DND-41 (cell line): ENCODE measurements around the gene KRTAP5-9.
"Not testable (repeated sequence)": the region's sequence is repeated elsewhere in the genome, so short reads cannot be mapped to it uniquely, and the experiment has no call there.

Source experiments
- ATAC-seq: fragments of 200-7000 bp; cut with Tn5 transposase; 3 replicates; pipeline ENCODE4 v1.9.1; 2021; ENCODE audit warnings: low read depth; ENCODE audit not compliant: insufficient read depth
- DNase-seq: peaks from one replicate; pipeline ENCODE4 v3.0.0-alpha.2; 2020
- H2AFZ ChIP-seq: 2 replicates; pipeline ENCODE4 v1.6.0; 2012; ENCODE audit warnings: low read depth, low read length
- H3K27ac ChIP-seq: 2 replicates; pipeline ENCODE4 v1.5.1; 2012; ENCODE audit warnings: low read length, inconsistent platforms
- H3K27me3 ChIP-seq: fragments of 200-600 bp; sonication (generic); 2 replicates; pipeline ENCODE4 v1.6.0; 2012; ENCODE audit warnings: low read length, mild to moderate bottlenecking, inconsistent platforms; ENCODE audit not compliant: insufficient read depth, poor library complexity
- H3K36me3 ChIP-seq: 2 replicates; pipeline ENCODE4 v1.5.1; 2012; ENCODE audit warnings: low read length, inconsistent platforms; ENCODE audit not compliant: insufficient read depth
- H3K4me1 ChIP-seq: 2 replicates; pipeline ENCODE4 v1.5.1; 2012; ENCODE audit warnings: mild to moderate bottlenecking, low read length; ENCODE audit not compliant: insufficient read depth
- H3K4me2 ChIP-seq: 2 replicates; pipeline ENCODE4 v1.6.0; 2012; ENCODE audit warnings: mild to moderate bottlenecking, moderate library complexity, low read length, inconsistent platforms; ENCODE audit not compliant: insufficient read depth
- H3K4me3 ChIP-seq, 2 experiments: fragments of 200-600 bp in 1 of 2; shearing (Covaris generic) in 1 of 2; 2 replicates each; pipeline ENCODE4 v1.5.1; 2012 to 2016; ENCODE audit warnings: inconsistent platforms in 2 of 2, low read length in 2 of 2, mild to moderate bottlenecking in 2 of 2, low read depth in 1 of 2, moderate library complexity in 1 of 2
- H3K79me2 ChIP-seq: 2 replicates; pipeline ENCODE4 v1.6.0; 2012; ENCODE audit warnings: low read length, inconsistent platforms; ENCODE audit not compliant: insufficient read depth
- H3K9ac ChIP-seq: 2 replicates; pipeline ENCODE4 v1.6.0; 2012; ENCODE audit warnings: low read depth, mild to moderate bottlenecking, inconsistent platforms, low read length, moderate library complexity
- H3K9me3 ChIP-seq: 2 replicates; pipeline ENCODE4 v1.5.1; 2012; ENCODE audit warnings: low read length, moderate library complexity, mild to moderate bottlenecking, inconsistent platforms; ENCODE audit not compliant: insufficient read depth, severe bottlenecking
- H4K20me1 ChIP-seq: 2 replicates; pipeline ENCODE4 v1.6.0; 2012; ENCODE audit warnings: low read length; ENCODE audit not compliant: insufficient read depth
- CTCF ChIP-seq: IDR thresholded peaks from 2 replicates; pipeline ENCODE4 v1.5.1; 2012; ENCODE audit warnings: borderline replicate concordance, low read length, moderate library complexity, mild to moderate bottlenecking; ENCODE audit not compliant: poor library complexity, severe bottlenecking; ENCODE audit errors: extremely low read depth
- EZH2 ChIP-seq: IDR thresholded peaks from 3 replicates; pipeline ENCODE4 v1.6.1; 2012; ENCODE audit warnings: borderline replicate concordance, low read depth, mild to moderate bottlenecking, moderate library complexity, low read length, inconsistent platforms; ENCODE audit not compliant: severe bottlenecking

KRTAP5-9 gene

GRCh38 chr11:71582309-71582895, 34.2 kb downstream of the KRTAP5-9 start, which contains the start of gene KRTAP5-11:
Gene KRTAP5-11 (minus strand): TSS chr11:71582875. CDS start chr11:71582837, 38 bp downstream.
- Histone ChIP-seq H3K4me2 (no peak within 1 kb of the TSS), H2AFZ (no peak within 1 kb of the TSS), H3K27ac (no peak within 1 kb of the TSS), H3K9me3 (no peaks in the 10 kb centered on the region), H3K9ac (no peak within 1 kb of the TSS), H3K4me1 (peaks cover 4% of the 10 kb centered on the region; the same call in 1 of the 2 replicates), H3K4me3 (no peak within 1 kb of the TSS), H4K20me1 (no peaks in the 10 kb centered on the region), H3K79me2 (no peaks in the 10 kb centered on the region), H3K27me3 (peaks cover 6% of the 10 kb centered on the region), H3K36me3 (no peaks in the 10 kb centered on the region)
- no peak for DNase-seq
- no peak for ATAC-seq
- no peak for TF ChIP-seq CTCF
- TF ChIP-seq EZH2 = no peak

- H3K27me3 ChIP-seq, H2AFZ ChIP-seq, H3K9ac ChIP-seq, H3K27ac ChIP-seq, H3K36me3 ChIP-seq, DNase-seq, H3K4me3 ChIP-seq, H4K20me1 ChIP-seq, H3K4me2 ChIP-seq, H3K79me2 ChIP-seq, ATAC-seq, H3K4me1 ChIP-seq, H3K9me3 ChIP-seq: not testable (repeated sequence)
Observed at GRCh38 chr11:71582969-71583368, 34.7 kb downstream of the KRTAP5-9 start.

GRCh38 chr11:71585673-71586072, 37.5 kb downstream of the KRTAP5-9 start:
- not testable (repeated sequence) for DNase-seq, H3K4me3 ChIP-seq, H3K36me3 ChIP-seq, ATAC-seq, H3K4me2 ChIP-seq, H2AFZ ChIP-seq, H3K9ac ChIP-seq, H3K4me1 ChIP-seq, H3K27me3 ChIP-seq, H4K20me1 ChIP-seq, H3K9me3 ChIP-seq, H3K27ac ChIP-seq, H3K79me2 ChIP-seq

GRCh38 chr11:71588314-71588713, 40.1 kb downstream of the KRTAP5-9 start:
- not testable (repeated sequence) for ATAC-seq, H3K9ac ChIP-seq, H2AFZ ChIP-seq, H3K27me3 ChIP-seq, H4K20me1 ChIP-seq, H3K4me2 ChIP-seq, H3K4me3 ChIP-seq, H3K9me3 ChIP-seq, H3K79me2 ChIP-seq, H3K36me3 ChIP-seq, H3K4me1 ChIP-seq, H3K27ac ChIP-seq, DNase-seq

DNA sequence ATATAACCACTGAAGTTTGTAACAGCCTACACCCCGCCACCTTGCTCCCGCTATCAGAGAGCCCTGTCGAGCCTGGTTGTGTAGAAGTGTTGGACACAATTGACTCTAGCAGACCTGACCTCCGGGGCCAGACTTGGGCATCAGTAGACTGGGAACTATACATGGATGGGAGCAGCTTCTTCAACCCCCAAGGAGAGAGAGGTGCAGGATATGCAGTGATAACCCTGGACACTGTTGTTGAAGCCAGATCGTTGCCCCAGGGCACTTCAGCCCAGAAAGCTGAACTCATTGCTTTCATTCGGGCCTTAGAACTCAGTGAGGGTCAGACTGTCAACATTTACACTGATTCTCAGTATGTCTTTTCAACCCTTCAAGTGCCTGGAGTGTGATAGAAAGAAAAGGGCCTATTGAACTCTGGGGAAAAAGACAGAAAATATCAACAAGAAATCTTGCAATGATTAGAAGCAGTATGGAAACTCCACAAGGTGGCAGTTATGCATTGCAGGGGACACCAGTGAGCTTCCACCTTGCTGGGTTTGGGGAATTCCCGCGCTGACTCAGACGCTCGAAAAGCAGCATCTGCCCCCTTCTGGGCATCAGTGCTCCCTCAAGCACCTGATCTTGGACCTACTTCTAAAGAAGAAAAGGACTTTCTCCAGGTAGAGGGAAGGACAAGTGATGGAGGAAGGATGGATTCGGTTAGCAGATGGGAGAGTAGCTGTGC, 40.8 kb downstream of the KRTAP5-9 start:
- H4K20me1 ChIP-seq, H3K36me3 ChIP-seq, H3K27me3 ChIP-seq, H3K4me2 ChIP-seq, ATAC-seq, H3K9ac ChIP-seq, H3K9me3 ChIP-seq, H3K27ac ChIP-seq, H2AFZ ChIP-seq, H3K4me1 ChIP-seq, DNase-seq, H3K4me3 ChIP-seq, H3K79me2 ChIP-seq: not testable (repeated sequence)

GRCh38 chr11:71589546-71589920, 41.3 kb downstream of the KRTAP5-9 start:
- not testable (repeated sequence) for H3K79me2 ChIP-seq, H3K4me2 ChIP-seq, H3K9ac ChIP-seq, H3K36me3 ChIP-seq, H3K27ac ChIP-seq, H2AFZ ChIP-seq, H3K27me3 ChIP-seq, H3K9me3 ChIP-seq, H4K20me1 ChIP-seq, DNase-seq, H3K4me3 ChIP-seq, ATAC-seq, H3K4me1 ChIP-seq
